WI38 (cell line): ENCODE results near the gene FOXK2.

Experiments used
- H3K4me3 ChIP-seq: 2 replicates; pipeline ENCODE4 v1.5.1; 2011; ENCODE audit warnings: low read depth, mild to moderate bottlenecking, control low read depth, low read length
- CTCF ChIP-seq: IDR thresholded peaks from 2 replicates; pipeline ENCODE4 v1.5.1; 2012; ENCODE audit warnings: low read depth, mild to moderate bottlenecking, control low read depth, low read length

Gene FOXK2

GRCh38 chr17:82611140-82612058 lies 91.9 kb downstream of the FOXK2 start:
- no peak for TF ChIP-seq CTCF
- H3K4me3 ChIP-seq, result no peak overlapping the region

GRCh38 chr17:82613283-82614094 lies 94.0 kb downstream of the FOXK2 start:
- no peak overlapping the region for H3K4me3 ChIP-seq
- no peak for TF ChIP-seq CTCF

GRCh38 chr17:82614095-82614631 lies 94.6 kb downstream of the FOXK2 start:
- no peak for TF ChIP-seq CTCF

DNA sequence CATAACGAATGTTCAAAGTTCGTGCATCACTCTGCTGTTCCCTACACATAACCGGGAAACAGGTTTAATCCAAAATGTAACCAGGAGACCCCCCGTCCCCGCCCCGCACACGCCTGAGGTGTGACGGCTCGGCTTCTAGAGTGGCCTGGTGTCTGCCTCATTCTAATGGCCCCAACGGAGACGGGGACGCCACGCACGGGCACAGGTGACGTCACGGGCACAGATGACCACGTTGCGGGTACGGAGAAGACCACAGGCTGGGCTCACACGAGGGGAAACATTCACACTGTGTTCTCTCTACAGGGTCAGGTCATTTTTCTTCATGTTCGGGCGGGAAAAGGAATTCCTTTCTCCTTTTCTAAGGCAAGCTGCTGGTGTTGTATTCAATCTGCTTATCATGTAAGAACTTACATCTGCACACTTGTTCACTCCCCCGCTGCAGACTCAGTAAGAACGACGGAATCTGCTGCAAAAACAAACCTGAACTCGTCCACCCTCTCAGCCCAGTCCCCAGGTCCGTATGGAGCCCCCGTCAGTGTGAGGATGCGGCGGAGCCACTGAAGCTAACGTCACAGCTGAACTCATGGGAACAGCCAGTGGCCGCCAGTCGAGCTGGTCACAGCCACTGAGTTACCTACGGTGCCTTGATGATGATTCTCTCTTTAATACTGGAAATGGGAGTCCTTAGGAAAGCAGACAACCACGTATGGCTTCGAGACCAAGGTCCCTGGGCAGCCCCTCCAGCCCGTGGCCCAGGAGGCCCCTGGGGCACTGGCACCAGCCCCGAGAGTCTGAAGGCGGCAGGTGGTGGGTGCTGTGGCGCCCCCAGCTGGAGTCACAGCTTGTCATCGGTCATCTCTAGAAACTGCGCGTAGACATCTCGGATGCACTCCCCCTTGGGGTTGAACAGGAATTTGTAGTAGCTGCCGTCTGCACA lies 95.8 kb downstream of the FOXK2 start:
- no peak for TF ChIP-seq CTCF
- no peak overlapping the region for H3K4me3 ChIP-seq

More at GRCh38 chr17:82614095-82614631, 94.6 kb downstream of the FOXK2 start:
- no peak overlapping the region for H3K4me3 ChIP-seq

DNA sequence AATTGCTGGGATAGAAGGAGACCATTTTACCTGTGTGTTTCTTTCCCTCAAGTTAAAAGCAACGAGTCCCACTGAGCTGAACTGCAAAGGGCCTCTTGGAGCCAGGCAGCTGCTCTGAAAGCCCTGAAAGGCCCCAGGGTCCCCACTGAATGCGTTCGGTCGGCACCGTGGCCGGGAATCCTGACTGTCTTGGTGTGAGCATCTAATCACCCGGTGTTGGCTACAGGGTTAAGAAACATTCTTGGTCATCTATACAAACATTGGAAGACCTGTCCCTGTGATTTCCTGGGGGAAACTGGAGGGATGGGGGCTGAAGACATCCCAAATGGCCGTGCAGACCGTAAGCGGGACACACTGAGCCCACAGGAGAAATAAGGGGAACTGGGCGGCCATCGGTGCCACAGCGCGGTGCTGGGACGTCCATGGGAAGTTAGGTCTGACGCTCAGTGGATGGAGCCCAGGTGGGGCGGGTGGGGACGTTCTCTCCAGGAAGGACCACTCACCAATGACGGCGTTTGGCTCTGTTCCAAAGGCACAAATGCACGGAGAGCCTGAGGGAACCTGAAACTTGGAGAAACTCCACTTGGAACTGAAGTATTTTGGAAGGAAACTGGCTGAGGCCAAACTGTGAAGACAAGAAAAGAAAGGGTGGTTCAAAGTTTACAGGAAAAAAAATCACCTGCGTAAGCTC lies 96.6 kb downstream of the FOXK2 start:
- no peak for TF ChIP-seq CTCF
- no peak overlapping the region for H3K4me3 ChIP-seq

DNA sequence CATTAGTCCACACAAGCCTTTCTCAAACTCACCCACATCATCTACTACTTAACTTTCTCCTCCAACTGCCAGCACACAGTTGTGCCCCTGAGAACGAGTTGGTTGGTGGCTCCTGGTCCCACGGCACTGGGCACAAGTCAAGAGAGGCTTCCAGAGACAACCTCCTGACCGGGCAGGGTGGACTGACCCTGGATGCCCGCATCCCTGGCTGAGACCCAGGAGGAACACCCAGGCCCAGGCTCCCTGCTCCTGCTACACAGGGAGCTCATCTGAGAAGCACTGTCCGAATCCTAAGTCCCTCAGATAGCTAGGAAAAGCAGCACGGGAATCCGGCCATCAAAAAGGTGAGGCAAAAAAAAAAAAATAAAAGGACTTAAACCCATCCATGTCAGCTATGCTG lies 99.7 kb downstream of the FOXK2 start:
- TF ChIP-seq CTCF, result no peak
- H3K4me3 ChIP-seq, result no peak overlapping the region
